ENCODE measurements around the gene RPS6KA2.

Gene RPS6KA2

GRCh38 chr6:166573511-166574216 lies 53.4 kb downstream of the RPS6KA2 start:
- DNase-seq (ENCODE audit: low read depth) = no peak

- DNase-seq (ENCODE audit: low read depth) = no peak
Observed at GRCh38 chr6:166572370-166573261, 54.4 kb downstream of the RPS6KA2 start.

- no peak for DNase-seq (ENCODE audit: low read depth)
Observed at GRCh38 chr6:166570929-166571713, 55.9 kb downstream of the RPS6KA2 start.

- no peak for DNase-seq (ENCODE audit: low read depth)
Observed at GRCh38 chr6:166569206-166569605, 57.8 kb downstream of the RPS6KA2 start.

GRCh38 chr6:166567813-166568212 lies 59.2 kb downstream of the RPS6KA2 start:
- DNase-seq (ENCODE audit: low read depth) = no peak

GRCh38 chr6:166567107-166567506 lies 59.9 kb downstream of the RPS6KA2 start:
- DNase-seq (ENCODE audit: low read depth) = no peak

- no peak for DNase-seq (ENCODE audit: low read depth)
Observed at GRCh38 chr6:166566026-166567011, 60.7 kb downstream of the RPS6KA2 start.

GRCh38 chr6:166565084-166565967 lies 61.7 kb downstream of the RPS6KA2 start:
- no peak for DNase-seq (ENCODE audit: low read depth)

- no peak for DNase-seq (ENCODE audit: low read depth)
Observed at GRCh38 chr6:166563805-166564204, 63.2 kb downstream of the RPS6KA2 start.

GRCh38 chr6:166563200-166563599 lies 63.9 kb downstream of the RPS6KA2 start:
- DNase-seq (ENCODE audit: low read depth) = no peak

GRCh38 chr6:166562726-166563125 lies 64.3 kb downstream of the RPS6KA2 start:
- DNase-seq (ENCODE audit: low read depth) = no peak

- DNase-seq (ENCODE audit: low read depth) = no peak
Observed at GRCh38 chr6:166561771-166562359, 65.2 kb downstream of the RPS6KA2 start.

- no peak for DNase-seq (ENCODE audit: low read depth)
Observed at GRCh38 chr6:166560222-166560621, 66.8 kb downstream of the RPS6KA2 start.

GRCh38 chr6:166559662-166560061 lies 67.4 kb downstream of the RPS6KA2 start:
- DNase-seq (ENCODE audit: low read depth) = no peak

- no peak for DNase-seq (ENCODE audit: low read depth)
Observed at GRCh38 chr6:166559211-166559610, 67.8 kb downstream of the RPS6KA2 start.

GRCh38 chr6:166558156-166559005 lies 68.7 kb downstream of the RPS6KA2 start:
- no peak for DNase-seq (ENCODE audit: low read depth)

GRCh38 chr6:166556863-166557322 lies 70.2 kb downstream of the RPS6KA2 start:
- DNase-seq (ENCODE audit: low read depth) = no peak

GRCh38 chr6:166556336-166556735 lies 70.7 kb downstream of the RPS6KA2 start:
- DNase-seq (ENCODE audit: low read depth) = no peak

GRCh38 chr6:166555086-166555485 lies 72.0 kb downstream of the RPS6KA2 start:
- DNase-seq (ENCODE audit: low read depth) = no peak

Data from T-helper 22 cell (primary cell).